Tibial nerve (tissue), 4 donors: ENCODE measurements around the gene NINJ2. TPM values are rescaled to one million over a fixed set of nuclear protein-coding genes. Genes with fewer than 3 reads are reported as not detected.
"Not testable (repeated sequence)": the region's sequence is repeated elsewhere in the genome, so short reads cannot be mapped to it uniquely, and the experiment has no call there.

Experiments
- DNase-seq, 2 donors: peaks; one replicate each; pipeline ENCODE4 v3.0.0-alpha.2; 2019; ENCODE audit warnings: low spot score in 2 of 2
- H3K27ac ChIP-seq, 4 donors: fragments of 200-600 bp; sonication (generic) in 3 of 4; one replicate each; pipeline ENCODE4 v1.5.1; 2017 to 2019; ENCODE audit warnings: mild to moderate bottlenecking in 1 of 4
- H3K27me3 ChIP-seq, 2 donors: fragments of 200-600 bp; sonication (generic) in 1 of 2; one replicate each; pipeline versions ENCODE4 v1.5.1 to v1.6.0; 2017 to 2019
- H3K36me3 ChIP-seq, 3 donors: fragments of 200-600 bp; sonication (generic); one replicate each; pipeline ENCODE4 v1.5.1; 2018 to 2019
- H3K4me1 ChIP-seq, 4 donors: fragments of 200-600 bp; sonication (generic) in 3 of 4; one replicate each; pipeline ENCODE4 v1.5.1; 2017 to 2019
- H3K4me3 ChIP-seq, 4 donors: fragments of 200-600 bp; sonication (generic) in 3 of 4; one replicate each; pipeline ENCODE4 v1.5.1; 2017 to 2019; ENCODE audit warnings: mild to moderate bottlenecking in 1 of 4, moderate library complexity in 1 of 4
- H3K9me3 ChIP-seq, 4 donors: fragments of 200-600 bp; sonication (generic) in 3 of 4; one replicate each; pipeline ENCODE4 v1.5.1; 2017 to 2019
- CTCF ChIP-seq, 5 experiments: fragments of 200-600 bp in 3 of 5; fragments of 450-650 bp in 2 of 5; sonication (generic) in 3 of 5; IDR thresholded peaks; one replicate each; pipeline ENCODE4 v1.5.1; 2016 to 2019; ENCODE audit warnings: antibody characterized with exemption in 5 of 5, mild to moderate bottlenecking in 3 of 5, moderate library complexity in 2 of 5
- EP300 ChIP-seq, 2 donors: sonication (generic); formaldehyde crosslinking; IDR thresholded peaks; one replicate each; pipeline ENCODE4 v1.6.1; 2017; ENCODE audit warnings: antibody characterized with exemption in 2 of 2, mild to moderate bottlenecking in 1 of 2
- POLR2A ChIP-seq, 2 donors: fragments of 450-650 bp; IDR thresholded peaks; one replicate each; pipeline ENCODE4 v1.6.1; 2017; ENCODE audit warnings: antibody characterized with exemption in 2 of 2, mild to moderate bottlenecking in 2 of 2, moderate library complexity in 2 of 2
- WGBS, 2 donors: methylation state at CpG; one replicate each; pipeline ENCODE4 v1.1.5; 2018; 5-methylcytosine and 5-hydroxymethylcytosine counted together
- total RNA-seq, 4 donors: library from RNA; depleted of rRNA; stranded (reverse); fragments of >200 nt; gene quantifications; one replicate each; pipeline ENCODE4 v1.1.0, GENCODE V29; 2016

NINJ2 gene
- total RNA-seq, 4 donors from 2014 or later: 8.4 to 17.7 (median 12.6) TPM

DNA sequence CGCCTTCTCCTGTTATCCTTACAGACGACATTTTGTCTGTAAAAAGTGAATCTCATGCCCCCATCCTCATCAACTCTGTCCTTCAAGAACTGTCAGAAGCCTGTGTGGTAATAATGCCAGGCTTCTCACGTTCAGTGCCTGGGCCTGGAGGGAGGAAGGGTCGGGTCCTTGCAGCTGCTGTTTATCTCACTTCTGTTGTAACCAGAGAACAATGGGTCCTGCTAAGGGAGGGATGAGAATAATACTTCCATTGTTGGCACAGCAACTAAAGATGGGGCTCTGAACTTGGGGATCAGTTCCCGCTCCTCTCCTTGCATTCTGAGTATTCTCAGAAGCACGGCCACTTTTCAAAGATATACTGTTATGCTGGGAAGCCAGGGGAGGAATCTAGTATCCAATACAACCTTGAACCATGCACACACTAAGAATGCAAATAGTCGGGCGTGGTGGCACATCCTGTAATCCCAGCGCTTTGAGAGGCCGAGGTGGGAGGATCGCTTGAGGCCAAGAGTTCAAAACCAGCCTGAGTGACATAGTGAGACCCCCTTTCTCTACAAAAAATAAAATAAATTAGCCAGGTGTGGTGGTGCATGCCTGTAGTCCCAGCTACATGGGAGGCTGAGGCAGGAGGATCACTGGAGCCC is 38.8 kb upstream of the NINJ2 start:
- no peak for DNase-seq
- Histone ChIP-seq H3K36me3 (no peaks in the 10 kb centered on the region), H3K9me3 (peaks cover 0 to 23% (median 4%) of the 10 kb centered on the region in 4 donors), H3K27me3 (no peaks in the 10 kb centered on the region), H3K4me1 (no peaks in the 10 kb centered on the region), H3K27ac (no peak overlapping the region), H3K4me3 (no peak overlapping the region)
- WGBS, 2 donors: 60 to 62% methylated on average over 11 of the region's 11 CpGs
- TF ChIP-seq CTCF (IDR thresholded peaks at IDR 0.05) (no peak), EP300 (IDR thresholded peaks at IDR 0.05) (no peak), POLR2A (IDR thresholded peaks at IDR 0.05) (no peak)

DNA sequence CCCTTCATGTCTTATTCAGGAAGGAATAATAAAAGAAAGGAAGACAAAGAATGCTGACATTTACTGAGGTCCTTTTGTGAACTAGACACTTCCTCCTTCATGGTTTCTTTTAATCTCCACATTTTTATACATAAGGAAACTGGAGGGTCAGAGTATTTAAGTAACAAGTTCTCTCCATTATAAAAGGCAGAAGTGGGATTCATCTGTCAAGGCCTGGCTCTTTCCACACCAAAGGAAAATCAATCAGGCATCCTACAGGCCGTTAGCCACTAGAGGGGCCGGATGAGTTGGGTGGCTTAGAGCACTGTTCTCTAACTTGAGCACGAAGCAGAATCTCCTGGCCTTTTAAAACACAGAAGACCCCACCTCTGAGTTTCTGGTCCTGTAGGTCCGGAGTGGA is 36.8 kb upstream of the NINJ2 start:
- peaks cover 0 to 23% (median 4%) of the 10 kb centered on the region in 4 donors for H3K9me3 ChIP-seq
- H3K4me1 ChIP-seq: no peaks in the 10 kb centered on the region
- no peak for TF ChIP-seq CTCF (IDR thresholded peaks at IDR 0.05)
- no peak for TF ChIP-seq EP300 (IDR thresholded peaks at IDR 0.05)
- no peak for TF ChIP-seq POLR2A (IDR thresholded peaks at IDR 0.05)

DNA sequence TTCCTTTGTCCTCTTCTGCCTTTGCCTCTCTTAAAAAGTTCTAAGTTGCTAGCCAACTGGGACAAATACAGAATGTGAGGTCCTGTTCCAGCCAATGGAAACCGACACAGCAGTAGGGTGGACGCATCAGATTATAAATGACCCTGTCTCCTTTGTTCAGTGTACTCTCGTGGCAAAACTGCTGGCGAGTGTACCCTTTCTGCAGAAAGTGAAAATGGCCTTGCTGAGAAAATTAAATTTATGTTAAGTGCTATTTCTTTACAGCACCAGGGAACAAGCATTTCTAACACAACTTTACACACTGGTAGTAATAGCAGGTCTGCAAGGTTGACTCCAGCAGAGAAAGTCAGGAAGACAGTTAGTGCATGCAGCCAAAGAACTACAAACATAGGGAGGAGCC is 35.0 kb upstream of the NINJ2 start:
- not testable (repeated sequence) for H3K27me3 ChIP-seq, H3K36me3 ChIP-seq, H3K27ac ChIP-seq, DNase-seq, H3K4me3 ChIP-seq, H3K4me1 ChIP-seq
- H3K9me3 ChIP-seq: peaks cover 0 to 23% (median 4%) of the 10 kb centered on the region in 4 donors
- WGBS, 2 donors: 93 to 96% methylated on average over 4 of the region's 4 CpGs

More for the DNA sequence above, 36.8 kb upstream of the NINJ2 start:
- Histone ChIP-seq H3K36me3 (no peaks in the 10 kb centered on the region), H3K27ac (no peak overlapping the region), H3K4me3 (no peak overlapping the region), H3K27me3 (no peaks in the 10 kb centered on the region)
- no peak for DNase-seq
- 73 to 75% methylated on average over 4 of the region's 4 CpGs for WGBS, 2 donors

DNA sequence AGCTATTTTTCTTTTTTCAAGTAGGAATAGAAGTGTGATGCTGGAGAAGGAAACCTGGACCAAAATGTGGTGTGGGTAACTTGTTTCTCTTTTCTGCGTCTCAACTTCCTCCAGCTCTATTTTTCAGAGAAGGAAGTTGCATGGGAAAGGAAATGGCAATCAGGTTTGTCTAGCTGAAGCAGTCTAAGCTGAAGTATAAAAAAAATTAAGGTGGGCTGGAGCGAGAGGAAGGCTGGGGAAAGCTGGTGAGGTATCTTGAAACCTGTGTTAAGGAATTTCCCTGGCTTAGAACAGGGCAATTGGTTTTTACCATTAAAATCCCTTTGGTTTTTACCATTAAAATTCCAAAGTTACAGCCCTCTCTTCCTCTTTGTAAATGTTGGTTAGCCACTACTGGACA is 34.2 kb upstream of the NINJ2 start:
- no peak overlapping the region for H3K4me3 ChIP-seq
- WGBS, 2 donors: 80 to 83% methylated on average over 2 of the region's 2 CpGs
- H3K27ac ChIP-seq: no peak overlapping the region
- no peaks in the 10 kb centered on the region for H3K27me3 ChIP-seq
- peaks cover 0 to 23% (median 4%) of the 10 kb centered on the region in 4 donors for H3K9me3 ChIP-seq
- peaks cover 0 to 3% (median 0%) of the 10 kb centered on the region in 4 donors for H3K4me1 ChIP-seq
- H3K36me3 ChIP-seq: no peaks in the 10 kb centered on the region
- no peak for DNase-seq
- no peak for TF ChIP-seq EP300 (IDR thresholded peaks at IDR 0.05)
- TF ChIP-seq CTCF (IDR thresholded peaks at IDR 0.05): no peak
- no peak for TF ChIP-seq POLR2A (IDR thresholded peaks at IDR 0.05)

DNA sequence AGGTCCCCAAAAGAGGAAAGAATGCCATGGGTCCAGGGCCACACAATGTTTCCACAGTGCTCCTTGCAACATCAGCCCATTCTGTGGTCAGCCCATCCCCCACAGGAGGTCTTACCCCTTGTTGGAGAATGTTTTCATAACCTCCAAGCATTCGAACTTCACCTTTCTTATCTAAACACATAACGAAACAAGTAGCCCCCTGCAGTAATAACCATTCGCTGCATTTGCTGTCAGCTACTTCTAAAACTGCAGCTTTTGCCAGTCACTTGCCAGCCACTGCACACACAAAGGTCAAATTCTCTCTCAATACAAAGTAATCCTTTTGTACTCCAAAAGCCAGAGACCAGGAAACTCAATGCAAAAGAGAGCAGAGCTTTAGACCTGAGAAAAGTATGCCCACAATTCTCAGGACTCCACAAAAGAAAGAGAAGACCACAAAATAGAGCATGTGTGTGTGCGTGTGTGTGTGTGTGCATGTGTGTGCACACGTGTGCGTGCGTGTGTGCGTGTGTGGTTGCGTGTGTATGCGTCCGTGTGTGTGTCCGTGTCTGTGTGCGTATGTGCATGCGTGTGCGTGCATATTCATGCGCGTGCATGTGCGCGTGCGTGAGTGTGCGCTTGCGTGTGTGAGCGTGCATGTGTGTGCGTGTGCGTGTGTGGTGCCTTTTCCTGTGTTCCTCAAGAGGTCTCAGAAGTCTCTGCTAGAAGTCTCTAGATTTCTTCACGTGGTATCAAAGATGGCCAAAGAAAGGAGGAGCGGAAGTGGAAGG is 31.7 kb upstream of the NINJ2 start:
- no peaks in the 10 kb centered on the region for H3K36me3 ChIP-seq
- no peak overlapping the region for H3K4me3 ChIP-seq
- TF ChIP-seq CTCF (IDR thresholded peaks at IDR 0.05) (no peak), POLR2A (IDR thresholded peaks at IDR 0.05) (no peak), EP300 (IDR thresholded peaks at IDR 0.05) (no peak)
- no peaks in the 10 kb centered on the region for H3K27me3 ChIP-seq
- DNase-seq: no peak
- H3K27ac ChIP-seq: no peak overlapping the region
- H3K4me1 ChIP-seq: peaks cover 0 to 3% (median 0%) of the 10 kb centered on the region in 4 donors
- WGBS, 2 donors: 85 to 87% methylated on average over 27 of the region's 27 CpGs
- peaks cover 0 to 23% (median 4%) of the 10 kb centered on the region in 4 donors for H3K9me3 ChIP-seq
